Activated T-cell treated with anti-CD3 and anti-CD28 coated beads, Interleukin-2, amount 50 U/mL, for 4 hours (primary cell): ENCODE results near the gene DIPK1A. TPM values are rescaled to one million over a fixed set of nuclear protein-coding genes. Genes with fewer than 3 reads are reported as not detected.
A peak's percentile ranks its signal among the peaks of the same experiment; 100 is the strongest.
"Not testable (repeated sequence)": the region's sequence is repeated elsewhere in the genome, so short reads cannot be mapped to it uniquely, and the experiment has no call there.

Source experiments
- ATAC-seq, 2 donors: fragments of 200-7000 bp; cut with Tn5 transposase; one replicate each; pipeline ENCODE4 v1.10.0; 2021
- DNase-seq: peaks from one replicate; pipeline ENCODE4 v3.0.0-alpha.2; 2020
- H3K27me3 Mint-ChIP-seq: one replicate; pipeline ENCODE4 v1.8.0; 2021; ENCODE audit warnings: low read depth, mixed read lengths
- H3K36me3 Mint-ChIP-seq: one replicate; pipeline ENCODE4 v1.8.0; 2022; ENCODE audit warnings: mixed read lengths; ENCODE audit not compliant: insufficient read depth
- H3K4me1 Mint-ChIP-seq: one replicate; pipeline ENCODE4 v1.8.0; 2021; ENCODE audit warnings: low read depth, mixed read lengths
- H3K4me3 Mint-ChIP-seq: one replicate; pipeline ENCODE4 v1.8.0; 2021; ENCODE audit warnings: mild to moderate bottlenecking, moderate library complexity, mixed read lengths
- H3K9me3 Mint-ChIP-seq: one replicate; pipeline ENCODE4 v1.8.0; 2021; ENCODE audit warnings: mixed read lengths
- total RNA-seq, 3 donors: library from RNA; stranded (reverse); gene quantifications; one replicate each; pipeline ENCODE4 v1.2.1, GENCODE V29; 2021

The DIPK1A gene
- total RNA-seq, 3 donors from 2014 or later, result 3.6 to 5.3 (median 4.2) TPM

DNA sequence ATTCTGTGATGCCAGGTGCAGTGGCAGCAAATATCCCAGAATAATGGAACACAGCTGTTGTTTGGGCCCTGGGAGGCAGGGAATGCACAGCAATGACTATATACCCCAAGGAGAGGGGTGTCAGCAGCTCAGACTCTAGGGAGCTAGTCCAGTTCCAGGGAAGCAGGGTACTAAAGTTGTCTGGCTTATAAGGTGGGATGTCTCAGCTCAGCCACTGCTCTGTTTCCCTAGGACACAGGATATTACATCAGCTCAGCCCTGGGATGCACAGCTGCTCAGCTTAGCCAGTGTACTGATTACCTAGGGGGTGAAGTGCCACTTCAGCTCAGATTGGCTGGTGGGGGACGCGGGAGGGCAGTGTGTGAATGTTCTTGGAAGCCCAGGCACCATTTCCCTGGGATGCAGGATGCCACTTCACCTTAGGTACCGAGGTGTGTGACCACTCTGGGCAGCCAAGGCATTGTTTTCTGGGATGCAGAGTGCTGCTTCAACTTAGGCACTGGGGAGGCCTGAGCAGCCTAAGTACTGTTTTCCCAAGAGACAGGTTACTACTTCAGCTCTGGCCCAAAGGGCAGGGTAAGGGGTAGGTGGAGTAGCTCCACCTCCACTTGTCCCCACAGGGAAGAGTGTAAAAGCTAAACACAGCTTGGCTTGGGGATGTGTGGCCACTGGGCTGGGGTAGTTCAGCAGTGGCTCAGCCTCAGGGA is 59.4 kb downstream of the DIPK1A start:
- H3K4me3 Mint-ChIP-seq, result no peak overlapping the region
- ATAC-seq, result no peak
- H3K4me1 Mint-ChIP-seq, result peaks cover 23% of the 10 kb centered on the region
- no peaks in the 10 kb centered on the region for H3K27me3 Mint-ChIP-seq
- H3K36me3 Mint-ChIP-seq, result peaks cover 24% of the 10 kb centered on the region
- H3K9me3 Mint-ChIP-seq, result peaks cover 20% of the 10 kb centered on the region
- DNase-seq, result no peak

DNA sequence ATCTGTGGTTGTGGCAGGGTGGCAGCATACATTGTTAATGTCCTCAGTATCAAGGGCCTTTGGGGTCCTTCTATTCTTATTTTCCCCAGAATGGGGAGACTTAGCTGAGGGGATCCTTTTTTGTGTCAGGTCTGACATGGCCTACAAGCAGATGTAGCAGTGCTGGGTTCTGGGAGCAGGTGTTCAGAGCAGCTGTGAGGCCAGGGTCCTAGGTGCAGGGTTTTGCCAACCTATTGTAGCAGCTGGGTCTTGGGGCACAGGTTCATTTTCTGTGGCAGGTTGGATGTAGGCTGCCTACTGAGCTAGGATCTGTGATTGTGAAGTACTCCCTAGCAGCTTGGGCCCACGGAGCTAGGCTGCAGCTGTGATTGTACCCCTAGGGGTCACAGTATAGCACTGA is 60.1 kb downstream of the DIPK1A start:
- no peak overlapping the region for H3K4me3 Mint-ChIP-seq
- DNase-seq, result no peak
- peaks cover 20% of the 10 kb centered on the region for H3K9me3 Mint-ChIP-seq
- peaks cover 24% of the 10 kb centered on the region for H3K36me3 Mint-ChIP-seq
- no peaks in the 10 kb centered on the region for H3K27me3 Mint-ChIP-seq
- ATAC-seq, result no peak
- H3K4me1 Mint-ChIP-seq, result peaks cover 23% of the 10 kb centered on the region

- H3K27me3 Mint-ChIP-seq, result no peaks in the 10 kb centered on the region
- no peak overlapping the region for H3K4me3 Mint-ChIP-seq
- ATAC-seq (no peak), DNase-seq (no peak)
- peaks cover 20% of the 10 kb centered on the region for H3K9me3 Mint-ChIP-seq
- H3K4me1 Mint-ChIP-seq, result peaks cover 24% of the 10 kb centered on the region
- peaks cover 20% of the 10 kb centered on the region for H3K36me3 Mint-ChIP-seq
Measured at GRCh38 chr1:92900539-92900938, 60.7 kb downstream of the DIPK1A start.

DNA sequence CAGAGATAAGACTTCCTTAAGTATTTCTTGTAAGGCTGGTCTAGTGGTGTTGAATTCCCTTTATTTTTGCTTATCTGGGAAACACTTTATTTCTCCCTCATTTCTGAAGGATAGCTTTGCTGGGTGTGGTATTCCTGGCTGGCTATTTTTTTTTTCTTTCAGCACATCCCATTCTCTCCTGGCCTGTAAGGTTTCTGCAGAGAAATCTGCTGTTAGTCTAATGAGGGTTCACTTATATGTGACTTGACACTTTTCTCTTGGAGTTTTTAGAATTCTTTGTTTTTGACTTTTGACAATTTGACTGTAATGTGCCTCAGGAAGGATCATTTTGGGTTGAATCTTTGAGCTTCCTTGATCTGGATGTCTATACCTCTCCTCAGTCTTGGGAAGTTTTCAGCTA is 61.5 kb downstream of the DIPK1A start:
- Mint-ChIP-seq H3K4me1 (peaks cover 16% of the 10 kb centered on the region), H3K36me3 (peaks cover 20% of the 10 kb centered on the region), H3K4me3 (no peak overlapping the region), H3K27me3 (no peaks in the 10 kb centered on the region), H3K9me3 (peaks cover 20% of the 10 kb centered on the region)
- DNase-seq (no peak), ATAC-seq (no peak)

- Mint-ChIP-seq H3K36me3 (peaks cover 21% of the 10 kb centered on the region), H3K9me3 (peaks cover 20% of the 10 kb centered on the region)
- not testable (repeated sequence) for H3K4me3 Mint-ChIP-seq, ATAC-seq, DNase-seq, H3K4me1 Mint-ChIP-seq, H3K27me3 Mint-ChIP-seq
Measured at GRCh38 chr1:92898053-92898452, 63.2 kb downstream of the DIPK1A start.

DNA sequence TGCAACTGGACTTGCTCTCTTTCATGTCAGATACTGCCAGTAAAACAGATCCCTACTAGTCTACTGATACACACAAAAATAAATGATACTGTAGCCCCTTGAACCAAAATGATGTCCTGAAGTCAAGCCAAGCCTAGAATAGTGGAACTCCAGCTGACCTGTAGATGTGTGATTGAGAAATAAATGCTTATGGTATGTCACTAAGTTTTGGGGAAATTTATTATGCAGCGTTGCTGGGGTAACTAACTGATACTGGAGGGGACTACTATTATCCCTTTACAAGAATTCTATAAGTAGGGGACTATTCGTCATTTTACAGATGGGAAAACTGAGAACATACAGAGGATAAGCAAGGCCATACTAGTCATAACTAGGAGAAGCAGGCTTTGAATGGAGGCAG is 73.8 kb downstream of the DIPK1A start:
- Mint-ChIP-seq H3K4me1 (peaks cover 30% of the 10 kb centered on the region), H3K4me3 (no peak overlapping the region), H3K36me3 (peaks cover 5% of the 10 kb centered on the region), H3K9me3 (peaks cover 7% of the 10 kb centered on the region), H3K27me3 (no peaks in the 10 kb centered on the region)
- DNase-seq (no peak), ATAC-seq (no peak)

DNA sequence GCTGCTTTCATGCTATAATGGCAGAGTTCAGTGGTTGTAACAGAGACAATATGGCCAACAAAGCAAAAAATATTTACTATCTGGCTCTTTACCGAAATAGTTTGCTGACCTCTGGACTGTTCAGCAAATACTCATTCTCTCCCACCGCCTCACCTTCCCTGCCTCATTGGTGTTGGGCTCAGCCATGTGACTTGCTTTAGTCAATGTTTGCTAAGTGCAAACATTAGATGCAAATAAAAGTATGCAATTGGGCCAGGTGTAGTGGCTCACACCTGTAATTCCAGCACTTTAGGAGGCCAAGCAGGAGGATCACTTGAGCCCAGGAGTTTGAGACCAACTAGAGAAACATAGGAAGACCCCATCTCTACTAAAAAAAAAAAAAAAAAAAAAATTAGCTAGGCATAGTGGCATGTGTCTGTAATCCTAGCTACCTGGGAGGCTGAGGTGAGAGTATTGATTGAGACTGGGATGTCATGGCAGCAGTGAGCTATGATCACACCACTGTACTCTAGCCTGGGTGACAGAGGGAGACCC is 74.3 kb downstream of the DIPK1A start:
- peaks cover 7% of the 10 kb centered on the region for H3K9me3 Mint-ChIP-seq
- H3K4me3 Mint-ChIP-seq, result no peak overlapping the region
- no peaks in the 10 kb centered on the region for H3K27me3 Mint-ChIP-seq

GRCh38 chr1:92884195-92884594 is 77.1 kb downstream of the DIPK1A start:
- Mint-ChIP-seq H3K4me1 (peaks cover 39% of the 10 kb centered on the region), H3K27me3 (no peaks in the 10 kb centered on the region), H3K4me3 (no peak overlapping the region), H3K9me3 (peaks cover 3% of the 10 kb centered on the region), H3K36me3 (no peaks in the 10 kb centered on the region)
- DNase-seq (no peak), ATAC-seq (no peak)

More for the DNA sequence above, 74.3 kb downstream of the DIPK1A start:
- peaks cover under 1% of the 10 kb centered on the region for H3K36me3 Mint-ChIP-seq
- peaks cover 31% of the 10 kb centered on the region for H3K4me1 Mint-ChIP-seq
- ATAC-seq, result no peak
- no peak for DNase-seq

- DNase-seq (no peak), ATAC-seq (peak in 1 of 2 donors; percentile 30)
- no peak overlapping the region for H3K4me3 Mint-ChIP-seq
- H3K27me3 Mint-ChIP-seq, result no peaks in the 10 kb centered on the region
- no peaks in the 10 kb centered on the region for H3K36me3 Mint-ChIP-seq
- H3K4me1 Mint-ChIP-seq, result peaks cover 39% of the 10 kb centered on the region
- H3K9me3 Mint-ChIP-seq, result no peaks in the 10 kb centered on the region
Measured at GRCh38 chr1:92883297-92883696, 78.0 kb downstream of the DIPK1A start.

- no peaks in the 10 kb centered on the region for H3K27me3 Mint-ChIP-seq
- DNase-seq (peak; percentile 26), ATAC-seq (peak; percentile 77 to 82)
- no peak overlapping the region for H3K4me3 Mint-ChIP-seq
- H3K9me3 Mint-ChIP-seq, result no peaks in the 10 kb centered on the region
- H3K4me1 Mint-ChIP-seq, result peaks cover 42% of the 10 kb centered on the region
- H3K36me3 Mint-ChIP-seq, result no peaks in the 10 kb centered on the region
Measured at GRCh38 chr1:92882819-92883218, 78.4 kb downstream of the DIPK1A start.

GRCh38 chr1:92881391-92881790 is 79.9 kb downstream of the DIPK1A start:
- no peak for ATAC-seq
- Mint-ChIP-seq H3K4me1 (peaks cover 49% of the 10 kb centered on the region), H3K36me3 (no peaks in the 10 kb centered on the region), H3K9me3 (no peaks in the 10 kb centered on the region), H3K4me3 (no peak overlapping the region), H3K27me3 (no peaks in the 10 kb centered on the region)
- DNase-seq, result no peak

DNA sequence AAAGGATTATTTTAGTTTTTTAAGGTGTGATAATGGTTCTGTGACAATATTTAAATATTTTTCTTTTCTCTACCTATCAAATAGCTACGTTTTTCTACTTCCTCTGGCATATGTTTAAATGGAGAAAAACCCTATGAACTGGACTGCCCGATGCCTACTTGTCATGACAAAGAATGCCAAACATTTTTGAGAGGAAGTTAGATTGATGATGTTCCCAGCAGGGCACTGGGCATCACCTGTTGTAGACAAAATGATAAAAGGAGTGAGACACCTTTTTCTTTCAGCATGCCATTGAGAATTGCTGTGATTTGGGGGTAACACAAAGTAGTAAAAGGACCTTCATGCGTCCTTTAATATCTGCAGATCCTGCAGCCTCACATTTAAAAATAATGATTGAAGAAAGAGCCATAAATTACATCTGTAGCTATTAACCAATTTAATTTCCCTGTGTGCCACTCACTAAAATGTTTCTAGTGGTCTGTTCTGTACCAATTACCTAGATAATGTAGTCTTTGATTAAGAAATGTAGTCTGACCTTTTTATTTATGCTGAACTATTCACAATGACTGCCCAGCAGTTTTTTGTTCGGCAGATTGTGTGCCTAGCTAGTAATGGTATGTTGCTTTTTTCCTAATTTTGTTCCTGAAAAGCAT is 81.8 kb downstream of the DIPK1A start:
- no peaks in the 10 kb centered on the region for H3K27me3 Mint-ChIP-seq
- H3K9me3 Mint-ChIP-seq, result no peaks in the 10 kb centered on the region
- ATAC-seq (no peak), DNase-seq (no peak)
- H3K4me3 Mint-ChIP-seq, result no peak overlapping the region
- H3K36me3 Mint-ChIP-seq, result peaks cover 6% of the 10 kb centered on the region
- peaks cover 46% of the 10 kb centered on the region for H3K4me1 Mint-ChIP-seq

DNA sequence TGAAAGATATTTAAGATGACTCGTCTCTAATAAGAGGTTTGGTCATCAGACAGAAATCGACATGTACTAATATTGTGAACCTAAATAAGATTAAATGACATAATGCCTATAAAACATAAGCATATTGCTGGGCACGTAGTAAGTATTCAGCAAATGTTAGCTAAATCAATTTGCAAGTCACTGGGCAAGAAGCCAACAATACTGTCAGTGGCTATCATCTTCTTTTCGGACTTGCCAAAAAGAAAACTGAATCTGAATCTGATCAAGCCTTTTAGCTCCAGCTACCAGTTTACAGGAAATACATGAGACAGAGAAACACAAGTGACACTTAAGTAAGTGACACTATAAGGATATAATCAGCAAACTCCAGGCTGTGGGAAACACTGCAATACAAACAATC is 83.5 kb downstream of the DIPK1A start:
- peaks cover 31% of the 10 kb centered on the region for H3K4me1 Mint-ChIP-seq
- peaks cover 8% of the 10 kb centered on the region for H3K36me3 Mint-ChIP-seq
- H3K9me3 Mint-ChIP-seq, result no peaks in the 10 kb centered on the region
- H3K27me3 Mint-ChIP-seq, result no peaks in the 10 kb centered on the region
- DNase-seq (no peak), ATAC-seq (peak in 1 of 2 donors; percentile 41)
- H3K4me3 Mint-ChIP-seq, result peak overlapping the region; percentile 41

- DNase-seq, result no peak
- no peaks in the 10 kb centered on the region for H3K27me3 Mint-ChIP-seq
- peaks cover 27% of the 10 kb centered on the region for H3K4me1 Mint-ChIP-seq
- H3K36me3 Mint-ChIP-seq, result peaks cover 11% of the 10 kb centered on the region
- peak overlapping the region; percentile 36 for H3K4me3 Mint-ChIP-seq
- H3K9me3 Mint-ChIP-seq, result no peaks in the 10 kb centered on the region
- no peak for ATAC-seq
Measured at GRCh38 chr1:92877081-92877711, 84.1 kb downstream of the DIPK1A start.
